Measurements from ENCODE around the gene SYDE2. TPM values are rescaled to one million over a fixed set of nuclear protein-coding genes. Genes with fewer than 3 reads are reported as not detected.

Gene SYDE2
- polyA plus RNA-seq, 1 of the 3 experiments (the other 2 are of a cell fraction) = not detected

DNA sequence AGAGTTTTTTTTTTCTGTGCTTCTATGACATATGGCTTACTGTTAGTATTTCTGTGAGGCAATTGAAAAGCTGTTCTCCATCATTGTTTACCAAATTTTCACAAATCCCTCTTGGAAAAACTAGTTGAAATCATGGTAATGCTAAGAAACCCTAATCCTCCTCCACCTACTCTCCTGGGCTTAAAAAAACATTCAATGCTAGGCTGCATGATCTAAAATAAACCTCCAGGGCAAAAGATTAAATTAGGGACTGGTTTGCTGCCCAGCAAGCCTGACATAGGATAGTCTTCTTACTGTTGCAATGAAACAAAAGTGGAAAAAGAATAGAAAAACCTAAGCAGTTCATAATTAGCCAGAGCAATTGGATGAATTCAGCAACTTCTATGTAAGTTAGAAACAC is 42.6 kb upstream of the SYDE2 start (continued):
- no peak for TF ChIP-seq TAF1 (IDR thresholded peaks at IDR 0.05; ENCODE audit: borderline replicate concordance, low read depth, low read length)
- TF ChIP-seq POLR2AphosphoS5 (IDR thresholded peaks at IDR 0.05; ENCODE audit: low read depth, low read length) = no peak

DNA sequence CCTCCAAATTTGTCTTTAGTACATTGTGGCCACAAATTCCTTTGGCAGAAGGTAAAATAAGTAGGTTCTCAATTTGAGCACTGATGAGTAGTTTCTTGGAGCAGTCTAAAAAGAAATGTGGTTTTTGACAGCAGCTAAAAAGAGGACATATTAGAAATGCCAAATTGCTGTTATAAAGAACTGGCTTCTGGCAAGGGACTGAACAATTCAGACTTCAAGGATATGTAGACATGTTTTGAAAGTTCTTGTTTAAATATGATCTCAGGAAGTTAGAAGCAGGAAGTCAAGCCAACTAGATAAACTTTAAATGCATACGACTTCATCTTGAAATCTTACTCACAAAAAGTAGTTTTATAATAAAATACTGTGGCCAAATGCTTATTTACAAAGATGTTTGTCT is 39.8 kb upstream of the SYDE2 start:
- Histone ChIP-seq H3K27ac (ENCODE audit: low read depth in 2 of 2, low read length in 1 of 2) (no peak overlapping the region), H3K27me3 (ENCODE audit: insufficient read depth) (peaks cover 8% of the 10 kb centered on the region; the same call in 1 of the 2 replicates), H3F3A (replicated peaks; ENCODE audit: insufficient read depth) (no peaks in the 10 kb centered on the region), H3K4me3 (ENCODE audit: low read depth in 2 of 2, low read length in 1 of 2) (no peak overlapping the region), H2AFZ (ENCODE audit: low read depth) (no peak overlapping the region), H3K9me3 (no peaks in the 10 kb centered on the region), H4K20me1 (ENCODE audit: insufficient read depth) (no peaks in the 10 kb centered on the region), H3K4me1 (ENCODE audit: control insufficient read depth in 1 of 2, insufficient read depth in 2 of 2, low read depth in 1 of 2, low read length in 1 of 2) (peaks cover 10 to 33% of the 10 kb centered on the region in 2 experiments; a peak in 3 of 4 replicates), H3K79me2 (ENCODE audit: insufficient read depth) (no peaks in the 10 kb centered on the region), H3K9ac (no peak overlapping the region), H3K9me2 (no peaks in the 10 kb centered on the region), H3K36me3 (replicated peaks in 1 of 2; ENCODE audit: control insufficient read depth in 1 of 2, insufficient read depth in 2 of 2, low read length in 1 of 2) (no peaks in the 10 kb centered on the region), H3K4me2 (no peak overlapping the region)
- DNase-seq = no peak
- 47% methylated on average over 1 of the region's 1 CpG for WGBS (ENCODE audit: low lambda C conversion rate)
- TF ChIP-seq, protein P1, sequence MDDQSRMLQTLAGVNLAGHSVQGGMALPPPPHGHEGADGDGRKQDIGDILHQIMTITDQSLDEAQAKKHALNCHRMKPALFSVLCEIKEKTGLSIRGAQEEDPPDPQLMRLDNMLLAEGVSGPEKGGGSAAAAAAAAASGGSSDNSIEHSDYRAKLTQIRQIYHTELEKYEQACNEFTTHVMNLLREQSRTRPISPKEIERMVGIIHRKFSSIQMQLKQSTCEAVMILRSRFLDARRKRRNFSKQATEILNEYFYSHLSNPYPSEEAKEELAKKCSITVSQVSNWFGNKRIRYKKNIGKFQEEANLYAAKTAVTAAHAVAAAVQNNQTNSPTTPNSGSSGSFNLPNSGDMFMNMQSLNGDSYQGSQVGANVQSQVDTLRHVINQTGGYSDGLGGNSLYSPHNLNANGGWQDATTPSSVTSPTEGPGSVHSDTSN (IDR thresholded peaks at IDR 0.05) = no peak
- TF ChIP-seq RCOR1 (IDR thresholded peaks at IDR 0.05; ENCODE audit: low read length) = no peak
- TF ChIP-seq, protein P2, sequence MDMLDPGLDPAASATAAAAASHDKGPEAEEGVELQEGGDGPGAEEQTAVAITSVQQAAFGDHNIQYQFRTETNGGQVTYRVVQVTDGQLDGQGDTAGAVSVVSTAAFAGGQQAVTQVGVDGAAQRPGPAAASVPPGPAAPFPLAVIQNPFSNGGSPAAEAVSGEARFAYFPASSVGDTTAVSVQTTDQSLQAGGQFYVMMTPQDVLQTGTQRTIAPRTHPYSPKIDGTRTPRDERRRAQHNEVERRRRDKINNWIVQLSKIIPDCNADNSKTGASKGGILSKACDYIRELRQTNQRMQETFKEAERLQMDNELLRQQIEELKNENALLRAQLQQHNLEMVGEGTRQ (IDR thresholded peaks at IDR 0.05; ENCODE audit: borderline replicate concordance, low read depth, low read length) = no peak
- TF ChIP-seq, protein P3, sequence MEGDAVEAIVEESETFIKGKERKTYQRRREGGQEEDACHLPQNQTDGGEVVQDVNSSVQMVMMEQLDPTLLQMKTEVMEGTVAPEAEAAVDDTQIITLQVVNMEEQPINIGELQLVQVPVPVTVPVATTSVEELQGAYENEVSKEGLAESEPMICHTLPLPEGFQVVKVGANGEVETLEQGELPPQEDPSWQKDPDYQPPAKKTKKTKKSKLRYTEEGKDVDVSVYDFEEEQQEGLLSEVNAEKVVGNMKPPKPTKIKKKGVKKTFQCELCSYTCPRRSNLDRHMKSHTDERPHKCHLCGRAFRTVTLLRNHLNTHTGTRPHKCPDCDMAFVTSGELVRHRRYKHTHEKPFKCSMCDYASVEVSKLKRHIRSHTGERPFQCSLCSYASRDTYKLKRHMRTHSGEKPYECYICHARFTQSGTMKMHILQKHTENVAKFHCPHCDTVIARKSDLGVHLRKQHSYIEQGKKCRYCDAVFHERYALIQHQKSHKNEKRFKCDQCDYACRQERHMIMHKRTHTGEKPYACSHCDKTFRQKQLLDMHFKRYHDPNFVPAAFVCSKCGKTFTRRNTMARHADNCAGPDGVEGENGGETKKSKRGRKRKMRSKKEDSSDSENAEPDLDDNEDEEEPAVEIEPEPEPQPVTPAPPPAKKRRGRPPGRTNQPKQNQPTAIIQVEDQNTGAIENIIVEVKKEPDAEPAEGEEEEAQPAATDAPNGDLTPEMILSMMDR (IDR thresholded peaks at IDR 0.05) = no peak
- TF ChIP-seq FOSL2 (IDR thresholded peaks at IDR 0.05; ENCODE audit: borderline replicate concordance, low read depth) = no peak
- no peak for TF ChIP-seq EZH2phosphoT487 (IDR thresholded peaks at IDR 0.05; ENCODE audit: borderline replicate concordance, low read depth)
- TF ChIP-seq GATA2 (CRISPR knock-in tag; IDR thresholded peaks at IDR 0.05) = no peak
- TF ChIP-seq CHD2 (IDR thresholded peaks at IDR 0.05; ENCODE audit: low read length, partially characterized antibody) = no peak
- TF ChIP-seq, protein P4, sequence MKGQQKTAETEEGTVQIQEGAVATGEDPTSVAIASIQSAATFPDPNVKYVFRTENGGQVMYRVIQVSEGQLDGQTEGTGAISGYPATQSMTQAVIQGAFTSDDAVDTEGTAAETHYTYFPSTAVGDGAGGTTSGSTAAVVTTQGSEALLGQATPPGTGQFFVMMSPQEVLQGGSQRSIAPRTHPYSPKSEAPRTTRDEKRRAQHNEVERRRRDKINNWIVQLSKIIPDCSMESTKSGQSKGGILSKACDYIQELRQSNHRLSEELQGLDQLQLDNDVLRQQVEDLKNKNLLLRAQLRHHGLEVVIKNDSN (IDR thresholded peaks at IDR 0.05; ENCODE audit: borderline replicate concordance, low read depth) = no peak
- CTCF ChIA-PET = interaction anchor here (1.1 to 1.6 kb wide), 3 partner anchors 14 to 296 kb away, joined by 4 to 6 read pairs (median 5); partner anchors contain the start of gene C1orf52
- POLR2A ChIA-PET = no interaction called here
